GM11168 (cell line): ENCODE data around the gene USP32.
"Not testable (repeated sequence)": the region's sequence is repeated elsewhere in the genome, so short reads cannot be mapped to it uniquely, and the experiment has no call there.

Experiments used
- in situ Hi-C: fragments of 300-500 bp; cut with MboI; formaldehyde crosslinking; loops from one replicate; pipeline ENCODE4 v1.12.0; 2022; ENCODE audit warnings: low sequenced_read_pairs; ENCODE audit not compliant: unreplicated experiment

Gene USP32

GRCh38 chr17:60188759-60189158 lies 203.2 kb downstream of the USP32 start:
- in situ Hi-C loops, result no loop called here

DNA sequence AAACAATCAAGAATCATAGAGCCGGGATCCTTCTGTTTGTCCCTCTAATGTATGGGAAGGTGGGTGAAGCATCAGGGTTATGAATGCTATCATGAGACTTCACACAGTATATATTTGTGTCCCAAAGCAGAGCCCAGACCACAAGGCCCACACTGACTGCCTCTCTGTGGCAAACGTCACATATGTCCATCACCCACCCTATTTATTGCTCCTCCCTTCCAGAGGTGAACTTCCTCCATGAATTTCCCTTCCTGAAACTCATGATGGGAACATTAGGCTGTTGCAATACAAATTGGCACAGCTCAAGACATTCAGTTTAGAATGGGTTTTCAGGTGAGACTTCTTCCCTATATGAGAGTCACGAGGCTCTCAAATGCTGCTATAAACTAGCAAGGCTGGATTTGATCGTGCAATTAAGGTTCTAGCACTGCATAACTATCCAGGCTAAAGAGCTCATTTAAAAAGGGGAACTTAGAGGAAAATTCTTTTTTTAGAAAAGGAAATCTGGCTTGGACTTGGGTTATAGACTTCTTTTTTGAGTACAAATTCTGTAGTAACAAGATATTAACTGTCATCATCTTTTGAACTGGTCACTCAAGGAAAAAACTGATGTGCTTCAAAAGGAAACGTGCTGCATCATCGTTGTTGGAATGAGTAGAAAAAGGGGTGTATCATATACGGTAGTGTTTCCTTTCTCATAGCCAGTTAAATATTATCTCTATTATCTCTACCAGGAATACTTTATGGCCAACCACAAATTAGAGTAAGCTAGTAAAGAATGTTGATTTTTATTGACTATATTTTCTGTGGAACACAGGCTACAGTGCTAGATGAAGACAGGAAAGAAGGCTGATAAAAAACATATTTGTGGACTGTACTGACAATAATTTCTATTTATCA lies 204.8 kb downstream of the USP32 start:
- in situ Hi-C loops, result not testable (repeated sequence)

DNA sequence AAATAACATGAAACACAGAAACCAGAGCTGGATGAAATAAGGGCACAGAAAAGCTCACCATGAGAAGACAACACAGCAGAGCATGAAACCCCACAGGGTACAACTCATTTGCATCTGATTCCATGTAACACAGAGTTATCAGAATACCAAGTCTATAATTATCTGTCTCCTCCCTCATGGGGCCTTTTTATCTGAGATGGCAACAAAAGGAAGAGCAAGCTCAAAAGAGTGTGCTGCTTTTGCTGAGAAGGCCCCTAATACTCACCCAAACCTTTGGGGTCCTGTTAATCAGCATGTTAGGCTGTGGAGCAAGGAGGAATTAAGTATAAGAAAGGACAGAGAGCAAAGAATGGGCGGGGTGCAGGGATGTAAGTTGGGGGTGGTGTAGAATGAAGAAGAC lies 205.6 kb downstream of the USP32 start:
- in situ Hi-C loops, result not testable (repeated sequence)

GRCh38 chr17:60180380-60180779 lies 211.6 kb downstream of the USP32 start:
- in situ Hi-C loops, result not testable (repeated sequence)

- in situ Hi-C loops, result not testable (repeated sequence)
These were observed 213.8 kb downstream of the USP32 start for GRCh38 chr17:60178180-60178579.

DNA sequence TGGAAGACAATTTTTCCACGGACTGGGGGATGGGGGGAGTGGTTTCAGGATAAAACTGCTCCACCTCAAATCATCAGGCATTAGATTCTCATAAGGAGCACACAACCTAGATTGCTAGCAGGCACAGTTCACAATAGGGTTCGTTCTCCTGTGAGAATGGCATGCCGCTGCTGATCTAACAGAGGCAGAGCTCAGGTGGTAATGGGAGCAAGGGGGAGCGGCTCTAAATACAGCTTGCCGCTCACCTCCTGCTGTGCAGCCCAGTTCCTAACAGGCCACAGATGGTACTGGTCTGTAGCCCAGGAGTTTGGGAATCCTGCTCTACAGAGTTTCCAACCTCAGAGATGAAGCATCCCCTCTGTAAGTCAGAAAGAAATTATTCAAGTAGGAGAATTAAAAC lies 215.2 kb downstream of the USP32 start:
- in situ Hi-C loops, result not testable (repeated sequence)

GRCh38 chr17:60174767-60175166 lies 217.2 kb downstream of the USP32 start:
- in situ Hi-C loops, result not testable (repeated sequence)

- in situ Hi-C loops, result no loop called here
These were observed 217.9 kb downstream of the USP32 start for GRCh38 chr17:60174035-60174434.

- in situ Hi-C loops, result no loop called here
These were observed 218.6 kb downstream of the USP32 start for GRCh38 chr17:60173304-60173819.

- in situ Hi-C loops, result no loop called here
These were observed 220.2 kb downstream of the USP32 start for GRCh38 chr17:60171753-60172079.

DNA sequence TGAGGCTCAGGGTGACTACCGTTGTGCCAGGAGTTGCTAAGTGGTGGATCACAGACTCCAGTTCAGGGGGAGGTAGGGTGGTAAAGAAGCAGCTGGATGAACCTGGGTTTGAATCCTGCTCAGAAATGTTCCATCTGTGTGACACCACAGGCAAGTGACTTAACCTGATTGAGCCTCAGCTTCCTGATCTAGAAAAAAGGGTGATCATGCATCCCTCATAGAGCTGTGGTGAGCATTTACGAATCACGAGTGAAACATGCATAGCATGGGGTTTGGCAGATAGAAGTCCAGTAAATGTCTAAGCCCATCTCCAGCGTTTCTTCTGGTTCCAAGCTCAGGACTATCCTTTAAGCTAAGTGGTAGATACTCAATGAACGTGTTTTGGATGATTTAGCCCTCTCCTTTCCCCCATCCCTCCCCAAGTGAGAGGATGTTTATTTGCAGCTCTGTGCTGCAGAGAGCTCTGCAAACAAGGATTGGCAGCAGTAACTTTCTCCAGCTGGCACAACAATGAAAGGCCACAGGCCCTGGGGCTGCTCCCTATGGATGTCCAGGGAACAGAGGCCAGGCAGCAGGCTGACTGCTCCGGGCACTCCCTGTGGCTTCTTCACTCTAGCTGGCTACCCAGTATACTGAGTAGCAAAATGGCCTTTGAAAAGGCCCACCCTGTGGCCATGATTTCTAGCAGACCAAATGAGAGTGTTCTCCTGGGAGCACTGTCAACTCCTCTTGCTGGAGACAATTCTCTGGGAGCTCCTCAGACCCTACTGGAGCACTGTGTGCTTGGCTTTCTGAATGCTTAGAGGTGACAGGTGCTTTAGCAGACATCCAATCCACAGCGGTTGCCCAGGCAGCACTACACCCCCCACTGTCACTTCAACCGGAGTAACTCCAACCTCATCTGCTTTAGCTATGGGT lies 220.8 kb downstream of the USP32 start:
- in situ Hi-C loops, result no loop called here

GRCh38 chr17:60169921-60170817 lies 221.8 kb downstream of the USP32 start:
- in situ Hi-C loops, result no loop called here

DNA sequence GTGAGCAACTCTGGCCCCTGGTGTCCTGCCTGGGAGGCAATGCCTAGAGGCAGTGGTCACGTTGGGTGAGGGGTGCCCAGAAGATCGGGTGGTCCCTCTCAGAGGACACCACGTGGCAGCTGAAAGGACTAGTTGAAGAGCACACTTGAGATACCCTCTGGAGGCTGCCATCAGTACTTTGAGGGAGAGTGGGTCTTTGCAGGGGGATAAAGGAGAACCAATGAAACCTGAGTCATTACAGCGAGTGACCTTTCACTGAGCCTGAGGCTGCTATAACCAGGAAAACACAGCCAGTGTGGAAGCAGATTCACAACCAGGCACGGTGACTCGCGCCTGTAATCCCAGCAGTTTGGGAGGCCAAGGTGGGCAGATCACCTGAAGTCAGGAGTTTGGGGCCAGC lies 223.3 kb downstream of the USP32 start:
- in situ Hi-C loops, result no loop called here

DNA sequence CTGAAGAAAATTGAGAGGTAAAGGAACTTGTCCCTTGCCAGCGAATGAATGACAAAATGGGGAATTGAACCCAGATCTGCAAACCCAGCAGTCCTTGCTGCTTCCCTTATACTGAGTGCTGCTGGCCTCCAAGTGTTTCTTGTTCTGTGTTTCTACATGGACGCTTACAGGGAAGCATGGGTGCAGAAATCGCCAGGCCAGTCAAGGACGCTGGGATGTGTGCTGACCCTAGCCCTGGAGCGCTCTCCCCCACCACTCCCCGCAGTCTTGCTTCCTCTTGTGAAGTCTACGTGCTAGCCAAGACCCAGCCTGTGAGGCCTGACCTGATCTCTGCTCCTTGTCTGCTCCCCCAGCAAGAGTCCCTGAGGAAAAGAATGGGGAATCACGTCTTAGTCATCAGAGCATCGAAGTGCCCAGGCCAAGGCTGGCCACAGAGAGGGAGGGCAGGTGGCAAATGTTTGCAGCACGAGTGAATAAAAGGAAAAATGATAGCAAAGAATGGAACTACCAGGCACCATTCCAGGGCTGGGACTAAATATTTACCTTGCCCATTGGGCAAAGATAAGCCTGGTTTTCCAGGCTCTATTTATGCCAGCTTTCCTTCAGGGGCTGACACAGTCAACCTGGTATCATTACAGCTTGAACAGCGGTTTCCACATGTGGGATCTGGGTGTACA lies 224.7 kb downstream of the USP32 start:
- in situ Hi-C loops, result no loop called here

DNA sequence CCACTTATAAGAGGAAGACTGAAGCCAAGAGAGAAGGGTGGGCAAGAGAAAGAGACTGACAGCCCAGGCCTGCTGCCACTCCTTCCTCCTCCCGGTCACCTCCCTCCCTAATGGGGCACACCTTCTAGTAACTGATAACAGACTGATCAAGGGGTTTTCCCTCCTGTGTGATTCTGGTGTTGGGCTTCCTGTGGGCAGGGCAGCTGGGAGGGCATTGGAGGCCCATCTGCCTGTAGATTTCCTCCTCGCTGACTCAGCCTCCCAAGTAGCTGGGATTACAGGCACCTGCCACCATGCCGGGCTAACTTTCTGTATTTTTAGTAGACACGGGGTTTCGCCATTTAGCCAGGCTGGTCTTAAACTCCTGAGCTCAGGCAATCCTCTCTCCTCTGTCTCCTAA lies 226.0 kb downstream of the USP32 start:
- in situ Hi-C loops, result no loop called here

- in situ Hi-C loops, result no loop called here
These were observed 226.7 kb downstream of the USP32 start for GRCh38 chr17:60165223-60165622.

- in situ Hi-C loops, result no loop called here
These were observed 227.2 kb downstream of the USP32 start for GRCh38 chr17:60164697-60165096.

DNA sequence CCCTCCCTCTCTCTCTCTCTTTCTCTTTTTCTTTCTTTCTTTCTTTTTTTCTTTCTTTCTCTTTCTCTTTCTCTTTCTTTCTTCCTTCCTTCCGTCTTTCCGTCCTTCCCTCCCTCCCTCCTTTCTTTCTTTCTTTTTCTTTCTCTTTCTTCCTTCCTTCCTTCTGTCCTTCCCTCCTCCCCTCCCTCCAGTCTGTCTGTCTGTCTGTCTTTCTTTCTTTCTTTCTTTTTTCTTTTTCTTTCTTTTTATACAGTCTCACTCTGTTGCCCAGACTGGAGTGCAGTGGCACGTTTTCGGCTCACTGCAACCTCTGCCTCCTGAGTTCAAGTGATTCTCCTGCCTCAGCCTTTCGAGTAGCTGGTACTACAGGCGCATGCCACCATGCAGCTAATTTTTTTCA lies 227.8 kb downstream of the USP32 start:
- in situ Hi-C loops, result no loop called here

- in situ Hi-C loops, result no loop called here
These were observed 228.7 kb downstream of the USP32 start for GRCh38 chr17:60163108-60163784.
